Muscle layer of duodenum (tissue), 2 donors: ENCODE results near the gene PRKAG1.

ENCODE experiments used
- H3K27ac ChIP-seq: one replicate; pipeline ENCODE4 v1.7.0; 2013; ENCODE audit warnings: mild to moderate bottlenecking, low read length
- H3K27me3 ChIP-seq: one replicate; pipeline ENCODE4 v1.7.0; 2013; ENCODE audit warnings: low read depth, mild to moderate bottlenecking, control low read depth, low read length
- H3K36me3 ChIP-seq, 2 donors: one replicate each; pipeline ENCODE4 v1.7.0; 2013; ENCODE audit warnings: low read length in 2 of 2, control low read depth in 1 of 2, mild to moderate bottlenecking in 1 of 2; ENCODE audit not compliant: insufficient read depth in 2 of 2, control insufficient read depth in 1 of 2
- H3K4me1 ChIP-seq, 2 donors: one replicate each; pipeline ENCODE4 v1.7.0; 2013; ENCODE audit warnings: low read length in 2 of 2, mild to moderate bottlenecking in 2 of 2, control low read depth in 1 of 2, moderate library complexity in 1 of 2; ENCODE audit not compliant: insufficient read depth in 2 of 2, control insufficient read depth in 1 of 2
- H3K4me3 ChIP-seq, 2 donors: one replicate each; pipeline ENCODE4 v1.7.0; 2013; ENCODE audit warnings: low read length in 2 of 2, low read depth in 1 of 2, mild to moderate bottlenecking in 1 of 2
- H3K9me3 ChIP-seq, 2 donors: one replicate each; pipeline ENCODE4 v1.7.0; 2013; ENCODE audit warnings: low read length in 2 of 2, control low read depth in 1 of 2, mild to moderate bottlenecking in 1 of 2; ENCODE audit not compliant: control insufficient read depth in 1 of 2
- donor health status: healthy.

PRKAG1 gene

DNA sequence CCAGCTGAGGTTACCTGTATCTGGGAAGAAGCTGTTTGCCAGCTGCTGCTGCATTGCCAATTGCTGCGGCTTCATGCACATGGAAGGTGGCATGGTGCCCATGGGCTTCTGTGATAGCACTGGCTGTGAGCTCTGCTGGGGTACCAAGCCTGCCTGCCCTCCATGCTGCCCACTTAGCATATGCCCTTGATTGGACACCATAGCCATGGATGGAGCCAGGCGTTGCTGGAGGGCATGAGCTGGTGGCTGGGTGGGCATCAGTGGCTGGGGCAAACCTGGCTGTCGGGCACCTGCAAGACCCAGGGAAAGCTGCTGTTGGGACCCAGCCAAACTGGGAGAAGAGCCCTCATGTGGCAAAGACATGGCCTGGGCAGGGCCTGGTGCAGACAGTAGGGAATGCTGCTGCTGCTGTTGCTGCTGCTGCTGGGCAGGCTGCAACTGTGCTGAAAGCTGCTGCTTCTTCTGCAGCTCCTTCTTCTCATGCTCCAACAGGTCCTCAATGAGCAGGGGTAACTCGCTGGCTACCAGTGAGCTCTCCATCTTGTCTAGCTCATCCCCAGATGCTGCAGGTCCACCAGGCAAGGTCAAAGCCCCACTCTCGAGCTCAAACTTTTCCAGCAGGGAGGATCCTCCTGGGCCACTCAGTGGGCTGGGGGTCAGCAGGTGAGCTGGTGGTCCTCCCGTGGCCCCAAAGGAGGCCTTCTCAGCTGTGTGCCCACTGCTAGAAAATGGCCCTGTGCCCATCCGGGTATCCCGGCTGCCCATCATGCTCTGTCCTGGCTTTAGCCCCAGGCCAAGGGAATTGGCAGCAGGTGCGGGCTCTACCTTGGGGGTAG lies 18.8 kb upstream of the PRKAG1 start:
- Histone ChIP-seq H3K9me3 (no peaks in the 10 kb centered on the region), H3K36me3 (peaks cover 70 to 87% of the 10 kb centered on the region in 2 donors)

GRCh38 chr12:49036029-49036428 lies 17.5 kb upstream of the PRKAG1 start:
- Histone ChIP-seq H3K4me1 (peaks cover 0 to 17% of the 10 kb centered on the region in 2 donors), H3K27me3 (no peaks in the 10 kb centered on the region), H3K27ac (no peak overlapping the region), H3K4me3 (no peak overlapping the region), H3K9me3 (no peaks in the 10 kb centered on the region), H3K36me3 (peaks cover 72 to 86% of the 10 kb centered on the region in 2 donors)

More for the DNA sequence above, 18.8 kb upstream of the PRKAG1 start:
- no peaks in the 10 kb centered on the region for H3K27me3 ChIP-seq
- peaks cover 0 to 13% of the 10 kb centered on the region in 2 donors for H3K4me1 ChIP-seq
- H3K27ac ChIP-seq, result no peak overlapping the region
- H3K4me3 ChIP-seq, result no peak overlapping the region

GRCh38 chr12:49034286-49034622 lies 15.7 kb upstream of the PRKAG1 start:
- Histone ChIP-seq H3K27me3 (no peaks in the 10 kb centered on the region), H3K27ac (no peak overlapping the region), H3K4me1 (peaks cover 0 to 17% of the 10 kb centered on the region in 2 donors), H3K36me3 (peaks cover 78 to 82% of the 10 kb centered on the region in 2 donors), H3K9me3 (no peaks in the 10 kb centered on the region), H3K4me3 (no peak overlapping the region)

DNA sequence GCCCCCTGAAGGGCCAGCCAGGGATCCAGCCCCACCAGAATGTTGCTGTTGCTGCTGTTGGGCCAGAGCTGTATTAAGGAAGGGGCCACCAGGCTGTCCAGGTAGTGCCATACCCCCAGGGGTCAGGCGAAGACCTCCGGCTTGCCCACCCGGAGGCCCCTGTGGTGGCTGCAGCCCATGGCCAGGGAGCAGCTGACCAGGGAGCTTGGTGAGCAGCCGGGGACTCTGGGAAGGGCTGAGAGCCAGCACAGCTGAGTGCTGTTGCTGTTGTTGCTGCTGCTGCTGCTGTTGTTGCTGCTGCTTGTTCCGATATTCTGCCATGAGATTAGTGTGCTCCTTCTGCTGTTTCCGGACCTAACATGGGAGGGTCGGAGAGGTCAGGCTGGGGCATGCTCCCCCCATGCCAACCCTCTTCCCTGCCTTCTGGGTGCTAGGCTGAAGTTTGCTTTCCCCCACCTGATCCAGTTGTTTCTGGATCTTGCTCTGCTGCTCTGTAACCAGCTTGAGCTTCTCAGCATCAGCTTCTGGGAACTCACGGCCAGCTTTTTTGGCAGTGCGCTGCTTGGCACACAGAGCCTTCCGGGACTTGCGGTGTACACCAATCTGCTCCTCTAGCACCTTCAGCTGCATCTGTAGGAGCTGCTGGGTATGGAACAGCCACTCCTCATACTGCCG lies 15.2 kb upstream of the PRKAG1 start:
- peaks cover 0 to 17% of the 10 kb centered on the region in 2 donors for H3K4me1 ChIP-seq
- H3K4me3 ChIP-seq, result no peak overlapping the region
- H3K36me3 ChIP-seq, result peaks cover 78 to 82% of the 10 kb centered on the region in 2 donors
- H3K27me3 ChIP-seq, result no peaks in the 10 kb centered on the region
- H3K9me3 ChIP-seq, result no peaks in the 10 kb centered on the region
- H3K27ac ChIP-seq, result no peak overlapping the region

GRCh38 chr12:49032679-49033447 lies 14.3 kb upstream of the PRKAG1 start:
- H3K27ac ChIP-seq, result no peak overlapping the region
- H3K4me1 ChIP-seq, result peaks cover 0 to 17% of the 10 kb centered on the region in 2 donors
- peaks cover 79 to 82% of the 10 kb centered on the region in 2 donors for H3K36me3 ChIP-seq
- H3K27me3 ChIP-seq, result no peaks in the 10 kb centered on the region
- no peaks in the 10 kb centered on the region for H3K9me3 ChIP-seq
- H3K4me3 ChIP-seq, result no peak overlapping the region

DNA sequence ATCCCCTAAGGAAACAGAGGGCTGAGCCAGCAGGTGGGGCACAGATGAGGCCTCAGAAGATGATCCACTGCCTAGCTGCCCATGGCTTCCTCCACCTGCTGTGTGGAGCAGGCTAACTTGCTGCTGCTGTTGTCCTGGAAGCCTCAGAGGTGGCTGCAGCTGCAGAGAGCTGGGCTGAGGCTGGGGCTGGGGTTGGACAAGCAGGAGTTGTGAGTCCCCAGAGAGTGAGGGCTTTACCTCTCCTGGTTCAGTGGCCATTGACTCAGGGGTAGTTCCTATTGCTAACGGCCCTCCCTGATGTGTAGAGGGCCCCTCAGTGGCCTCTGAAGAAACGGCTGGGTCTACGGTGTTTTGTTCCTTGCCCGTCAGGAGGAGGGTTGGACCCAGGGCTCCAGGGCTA lies 13.7 kb upstream of the PRKAG1 start:
- no peaks in the 10 kb centered on the region for H3K27me3 ChIP-seq
- H3K4me1 ChIP-seq, result peaks cover 0 to 17% of the 10 kb centered on the region in 2 donors
- no peak overlapping the region for H3K27ac ChIP-seq
- no peak overlapping the region for H3K4me3 ChIP-seq
- peaks cover 79 to 82% of the 10 kb centered on the region in 2 donors for H3K36me3 ChIP-seq
- H3K9me3 ChIP-seq, result no peaks in the 10 kb centered on the region

DNA sequence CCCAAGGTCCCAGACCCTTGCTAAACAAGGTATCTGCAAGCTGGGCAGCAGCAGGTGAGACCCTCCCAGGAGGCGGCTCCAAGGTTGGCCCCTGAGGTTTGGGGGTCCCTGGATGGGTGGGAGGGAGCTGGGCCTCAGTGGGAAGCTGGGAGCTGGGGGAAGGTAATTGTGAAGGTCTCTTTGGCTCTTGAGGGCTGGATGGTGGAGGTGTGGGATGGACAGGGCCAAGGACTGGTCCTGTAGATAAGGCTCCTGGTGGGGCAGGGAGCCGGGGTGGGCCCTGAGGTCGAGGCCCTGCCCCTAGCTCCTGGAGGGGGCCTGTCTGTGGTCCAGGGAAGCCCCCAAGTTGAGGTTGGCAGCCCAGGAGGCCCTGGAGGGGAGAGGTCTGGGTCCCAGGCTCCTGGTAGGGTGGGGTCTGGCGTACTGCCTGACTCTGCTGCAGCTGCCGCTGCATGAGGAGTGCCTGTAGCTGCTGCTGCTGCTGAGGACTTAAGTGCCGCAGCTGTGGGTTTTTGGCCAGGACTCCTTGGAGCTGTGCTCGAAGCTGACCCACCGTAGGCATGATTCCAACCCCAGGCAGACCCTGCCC lies 13.1 kb upstream of the PRKAG1 start:
- Histone ChIP-seq H3K4me3 (no peak overlapping the region), H3K36me3 (peaks cover 74 to 82% of the 10 kb centered on the region in 2 donors), H3K4me1 (peaks cover 0 to 17% of the 10 kb centered on the region in 2 donors), H3K27me3 (no peaks in the 10 kb centered on the region), H3K27ac (no peak overlapping the region), H3K9me3 (no peaks in the 10 kb centered on the region)

DNA sequence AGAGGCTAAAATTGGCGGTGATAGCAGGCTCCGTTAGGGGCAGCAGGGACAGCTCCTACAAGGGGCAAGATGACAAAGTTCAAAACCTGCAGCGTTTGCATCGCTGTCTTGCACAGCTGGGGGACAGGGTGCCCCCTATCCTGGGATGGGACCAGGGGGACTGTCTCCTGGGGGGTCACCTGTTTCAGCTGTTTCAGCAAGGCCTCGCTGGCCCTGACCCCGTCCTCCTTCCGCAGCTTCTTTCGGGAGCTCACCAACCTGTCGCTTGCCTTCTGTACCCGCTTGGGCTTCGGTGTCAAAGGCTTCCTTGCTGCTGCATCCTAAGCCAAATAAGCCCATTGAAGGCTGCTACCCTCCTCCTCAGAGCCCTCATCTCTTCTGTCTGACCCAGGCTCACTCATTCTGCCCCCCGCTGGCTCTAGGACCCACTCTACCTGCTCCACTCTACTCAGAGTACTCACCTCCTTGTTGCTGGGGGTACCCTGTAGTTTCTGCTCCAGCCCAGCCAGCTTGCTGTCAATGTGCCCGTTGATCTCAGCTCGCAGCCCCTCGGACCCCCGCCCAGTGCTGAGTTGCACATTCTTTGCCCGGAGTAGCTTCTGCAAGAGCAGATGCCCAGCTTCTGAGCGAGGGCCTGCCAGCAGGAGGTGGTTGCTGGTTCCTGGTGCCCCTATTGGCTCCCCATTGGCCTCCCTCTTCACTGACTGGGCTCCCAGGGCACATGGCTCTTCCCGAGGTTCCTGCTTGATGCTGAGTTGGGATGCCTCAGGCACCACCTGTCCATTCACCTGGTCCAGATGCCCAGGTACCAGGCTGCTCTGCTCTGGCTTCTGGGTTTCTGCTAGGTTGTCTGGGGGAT lies 12.4 kb upstream of the PRKAG1 start:
- Histone ChIP-seq H3K36me3 (peaks cover 79 to 88% of the 10 kb centered on the region in 2 donors), H3K4me1 (peaks cover 0 to 17% of the 10 kb centered on the region in 2 donors), H3K27ac (no peak overlapping the region), H3K9me3 (no peaks in the 10 kb centered on the region), H3K27me3 (no peaks in the 10 kb centered on the region), H3K4me3 (no peak overlapping the region)

- no peak overlapping the region for H3K27ac ChIP-seq
- no peaks in the 10 kb centered on the region for H3K27me3 ChIP-seq
- H3K9me3 ChIP-seq, result no peaks in the 10 kb centered on the region
- H3K4me3 ChIP-seq, result no peak overlapping the region
- peaks cover 85 to 93% of the 10 kb centered on the region in 2 donors for H3K36me3 ChIP-seq
- peaks cover 0 to 17% of the 10 kb centered on the region in 2 donors for H3K4me1 ChIP-seq
Measured at GRCh38 chr12:49030119-49030518, 11.5 kb upstream of the PRKAG1 start.

GRCh38 chr12:49028666-49029275 lies 10.2 kb upstream of the PRKAG1 start:
- Histone ChIP-seq H3K4me1 (peaks cover 0 to 17% of the 10 kb centered on the region in 2 donors), H3K4me3 (no peak overlapping the region), H3K27me3 (no peaks in the 10 kb centered on the region), H3K36me3 (peaks cover 77 to 93% of the 10 kb centered on the region in 2 donors), H3K9me3 (no peaks in the 10 kb centered on the region), H3K27ac (no peak overlapping the region)
